WTC11 (cell line): ENCODE measurements around the gene CNTN1. TPM values are rescaled to one million over a fixed set of nuclear protein-coding genes. Genes with fewer than 3 reads are reported as not detected.

Source experiments
- ATAC-seq: fragments of 200-7000 bp; cut with Tn5 transposase; 2 replicates; pipeline ENCODE4 v1.10.0; 2021; ENCODE audit warnings: mild to moderate bottlenecking, moderate library complexity
- CTCF ChIA-PET: fragments of 300-600 bp; sonication (Branson Sonifier 250); formaldehyde crosslinking; loops from one replicate; lab custom pipeline; 2021; ENCODE audit warnings: antibody characterized with exemption; lab: Charles Lee
- POLR2A ChIA-PET: fragments of 350-600 bp; sonication (Branson Sonifier 250); formaldehyde crosslinking; loops from one replicate; lab custom pipeline; 2021; ENCODE audit warnings: antibody characterized with exemption; lab: Charles Lee
- DNase-seq: peaks from one replicate; pipeline ENCODE4 v3.0.0; 2021; ENCODE audit warnings: low spot score
- H3K27ac Mint-ChIP-seq: 2 replicates; pipeline ENCODE4 v1.8.0; 2021; ENCODE audit warnings: mixed read lengths
- H3K27me3 Mint-ChIP-seq: 2 replicates; pipeline ENCODE4 v1.8.0; 2021; ENCODE audit warnings: low read depth, mild to moderate bottlenecking, moderate library complexity, mixed read lengths
- H3K36me3 Mint-ChIP-seq: 2 replicates; pipeline ENCODE4 v1.8.0; 2021; ENCODE audit warnings: mixed read lengths
- H3K4me1 Mint-ChIP-seq: 2 replicates; pipeline ENCODE4 v1.8.0; 2022; ENCODE audit warnings: mixed read lengths
- H3K4me3 Mint-ChIP-seq: 2 replicates; pipeline ENCODE4 v1.8.0; 2021; ENCODE audit warnings: mild to moderate bottlenecking, moderate library complexity, mixed read lengths
- H3K9me3 Mint-ChIP-seq: 2 replicates; pipeline ENCODE4 v1.8.0; 2021; ENCODE audit warnings: mixed read lengths
- ATF2 ChIP-seq: sonication (generic); formaldehyde crosslinking; IDR thresholded peaks from 2 replicates; pipeline ENCODE4 v1.8.1; 2022; ENCODE audit warnings: low read depth, missing genetic modification reagents, borderline replicate concordance
- ATF3 ChIP-seq: sonication (generic); formaldehyde crosslinking; conservative IDR thresholded peaks from 2 replicates; pipeline ENCODE4 v1.8.1; 2022; ENCODE audit warnings: mild to moderate bottlenecking, missing genetic modification reagents
- ATF6 ChIP-seq: sonication (generic); formaldehyde crosslinking; IDR thresholded peaks from 2 replicates; pipeline ENCODE4 v1.8.1; 2023; ENCODE audit warnings: mild to moderate bottlenecking, missing genetic modification reagents
- CREB1 ChIP-seq: sonication (generic); formaldehyde crosslinking; IDR thresholded peaks from 2 replicates; pipeline ENCODE4 v1.8.0; 2023; ENCODE audit warnings: mild to moderate bottlenecking, missing genetic modification reagents
- E2F5 ChIP-seq: sonication (generic); formaldehyde crosslinking; IDR thresholded peaks from 2 replicates; pipeline ENCODE4 v1.8.1; 2022; ENCODE audit warnings: mild to moderate bottlenecking, moderate library complexity, missing genetic modification reagents
- ETV6 ChIP-seq: sonication (generic); formaldehyde crosslinking; IDR thresholded peaks from 2 replicates; pipeline ENCODE4 v1.8.1; 2022; ENCODE audit warnings: mild to moderate bottlenecking, missing genetic modification reagents
- IRF1 ChIP-seq: sonication (generic); formaldehyde crosslinking; IDR thresholded peaks from 2 replicates; pipeline ENCODE4 v1.8.0; 2023; ENCODE audit warnings: missing genetic modification reagents
- JAZF1 ChIP-seq: fragments of 250-450 bp; sonication (Bioruptor Pico); IDR thresholded peaks from 2 replicates; pipeline ENCODE4 v1.9.0; 2021; ENCODE audit warnings: moderate library complexity, mild to moderate bottlenecking, inconsistent platforms
- MXD4 ChIP-seq: fragments of 250-450 bp; sonication (Bioruptor Pico); IDR thresholded peaks from 2 replicates; pipeline ENCODE4 v1.8.0; 2021; ENCODE audit warnings: mild to moderate bottlenecking, moderate library complexity, borderline replicate concordance
- NFE2L1 ChIP-seq: sonication (generic); formaldehyde crosslinking; IDR thresholded peaks from 2 replicates; pipeline ENCODE4 v1.8.1; 2023; ENCODE audit warnings: missing genetic modification reagents
- PRDM15 ChIP-seq: sonication (generic); formaldehyde crosslinking; IDR thresholded peaks from 2 replicates; pipeline ENCODE4 v1.8.0; 2022; ENCODE audit warnings: missing genetic modification reagents
- RELA ChIP-seq: sonication (generic); formaldehyde crosslinking; IDR thresholded peaks from 2 replicates; pipeline ENCODE4 v1.8.1; 2022; ENCODE audit warnings: missing genetic modification reagents, mild to moderate bottlenecking, borderline replicate concordance
- ZMAT4 ChIP-seq: fragments of 250-450 bp; sonication (Bioruptor Pico); IDR thresholded peaks from 2 replicates; pipeline ENCODE4 v1.9.0; 2021; ENCODE audit warnings: mild to moderate bottlenecking
- ZNF121 ChIP-seq: sonication (generic); formaldehyde crosslinking; IDR thresholded peaks from 2 replicates; pipeline ENCODE4 v1.8.0; 2023; ENCODE audit warnings: missing genetic modification reagents
- ZNF317 ChIP-seq: sonication (generic); formaldehyde crosslinking; IDR thresholded peaks from 2 replicates; pipeline ENCODE4 v1.8.1; 2023; ENCODE audit warnings: low read depth, mild to moderate bottlenecking, moderate library complexity, missing genetic modification reagents, borderline replicate concordance
- ZNF512 ChIP-seq: sonication (generic); formaldehyde crosslinking; IDR thresholded peaks from 2 replicates; pipeline ENCODE4 v1.8.1; 2022; ENCODE audit warnings: missing genetic modification reagents, borderline replicate concordance
- total RNA-seq: library from RNA; stranded (reverse); gene quantifications from 3 replicates; pipeline ENCODE4 v1.2.3, GENCODE V29; 2021

CNTN1 gene
- total RNA-seq, 1 experiment from 2014 or later, result 16.9 TPM

GRCh38 chr12:40714636-40715035 lies 22.4 kb downstream of the CNTN1 start (continued):
- TF ChIP-seq PRDM15 (CRISPR knock-in tag), result no peak

GRCh38 chr12:40716037-40716436 lies 23.8 kb downstream of the CNTN1 start:
- no peaks in the 10 kb centered on the region; the same call in 1 of the 2 replicates for H3K27me3 Mint-ChIP-seq
- no peak for DNase-seq
- POLR2A ChIA-PET, result no interaction called here
- no peak overlapping the region for H3K4me3 Mint-ChIP-seq
- H3K9me3 Mint-ChIP-seq, result no peaks in the 10 kb centered on the region
- TF ChIP-seq ATF3 (CRISPR knock-in tag) (no peak), ZNF121 (CRISPR knock-in tag) (no peak), IRF1 (CRISPR knock-in tag) (no peak), E2F5 (CRISPR knock-in tag) (no peak), ATF2 (no peak), CREB1 (CRISPR knock-in tag) (no peak), PRDM15 (CRISPR knock-in tag) (no peak), NFE2L1 (CRISPR knock-in tag) (no peak), RELA (no peak), ZNF512 (no peak), JAZF1 (CRISPR knock-in tag) (no peak), ETV6 (CRISPR knock-in tag) (no peak), MXD4 (CRISPR knock-in tag) (no peak), ZMAT4 (CRISPR knock-in tag) (no peak), ZNF317 (CRISPR knock-in tag) (no peak), ATF6 (no peak)
- CTCF ChIA-PET, result interaction anchor here (0.6 kb wide), 1 partner anchor 234 kb away, joined by 3 read pairs; no protein-coding TSS in a partner anchor
- H3K27ac Mint-ChIP-seq, result no peak overlapping the region
- H3K36me3 Mint-ChIP-seq, result no peaks in the 10 kb centered on the region
- no peak for ATAC-seq
- H3K4me1 Mint-ChIP-seq, result no peaks in the 10 kb centered on the region
